GM23338 (cell line): ENCODE results near the gene XKR8.

Experiments used
- CTCF ChIP-seq, 2 experiments: fragments of 200-600 bp in 1 of 2; sonication (generic) in 1 of 2; conservative IDR thresholded peaks; 2 replicates each; pipeline versions ENCODE4 v1.5.1 to v1.6.1; 2016 to 2017; ENCODE audit warnings: antibody characterized with exemption in 2 of 2, low read depth in 2 of 2, mild to moderate bottlenecking in 2 of 2, moderate library complexity in 1 of 2
- JUNB ChIP-seq: IDR thresholded peaks from one replicate; pipeline ENCODE4 v1.6.1; 2016; ENCODE audit warnings: antibody characterized with exemption; ENCODE audit not compliant: unreplicated experiment

- TF ChIP-seq CTCF (conservative IDR thresholded peaks at IDR 0.05; ENCODE audit: low read depth in 2 of 2) (no peak), JUNB (no peak)
Observed at GRCh38 chr1:27931759-27932158, 28.0 kb upstream of the XKR8 start.
